HepG2 (cell line): Measurements from ENCODE around the gene DNAJC5.

Experiments used
- CHD2 ChIP-seq: IDR thresholded peaks from 2 replicates; pipeline ENCODE4 v1.6.1; 2011; ENCODE audit warnings: low read depth, low read length, improper control_type of control experiment
- ELF1 ChIP-seq: sonication (generic); formaldehyde crosslinking; IDR thresholded peaks from 2 replicates; pipeline ENCODE4 v1.4.0; 2020; ENCODE audit warnings: missing genetic modification reagents
- EP300 ChIP-seq, 3 experiments: sonication (generic) in 1 of 3; formaldehyde crosslinking in 1 of 3; IDR thresholded peaks; 2 replicates each; pipeline versions ENCODE4 v1.5.1 to v1.6.1; 2011 to 2020; ENCODE audit warnings: low read depth in 2 of 3, low read length in 2 of 3, borderline replicate concordance in 1 of 3, improper control_type of control experiment in 1 of 3, mild to moderate bottlenecking in 1 of 3, missing genetic modification reagents in 1 of 3, moderate library complexity in 1 of 3
- JUN ChIP-seq: sonication (generic); formaldehyde crosslinking; IDR thresholded peaks from 2 replicates; pipeline ENCODE4 v1.4.0; 2020; ENCODE audit warnings: mild to moderate bottlenecking, missing genetic modification reagents
- NR2F2 ChIP-seq: IDR thresholded peaks from 2 replicates; pipeline ENCODE4 v1.6.1; 2012; ENCODE audit warnings: low read depth, inconsistent platforms, borderline replicate concordance
- RAD21 ChIP-seq: fragments of 450-650 bp; formaldehyde crosslinking; IDR thresholded peaks from 2 replicates; pipeline ENCODE4 v1.5.0; 2020; ENCODE audit warnings: mild to moderate bottlenecking
- TBP ChIP-seq: sonication (generic); formaldehyde crosslinking; IDR thresholded peaks from 2 replicates; pipeline ENCODE4 v1.5.0; 2020; ENCODE audit warnings: missing genetic modification reagents
- TSC22D2 ChIP-seq: sonication (generic); formaldehyde crosslinking; IDR thresholded peaks from 2 replicates; pipeline ENCODE4 v1.5.1; 2020; ENCODE audit warnings: missing genetic modification reagents, mild to moderate bottlenecking, borderline replicate concordance
- TF ChIP-seq, protein P1 (sequence below): sonication (generic); formaldehyde crosslinking; IDR thresholded peaks from 2 replicates; pipeline ENCODE4 v1.9.0; 2021; ENCODE audit warnings: missing genetic modification reagents, borderline replicate concordance

- TF ChIP-seq JUN: no peak
- TF ChIP-seq TSC22D2 (CRISPR knock-in tag): no peak
- TF ChIP-seq ELF1 (CRISPR knock-in tag): no peak
- TF ChIP-seq TBP (CRISPR knock-in tag): no peak
- TF ChIP-seq RAD21 (CRISPR knock-in tag): no peak
- TF ChIP-seq CHD2: no peak
- no peak for TF ChIP-seq NR2F2
- TF ChIP-seq EP300 (IDR thresholded peaks at IDR 0.05; ENCODE audit: low read depth in 2 of 2, low read length in 2 of 2): no peak
- TF ChIP-seq EP300 (CRISPR knock-in tag; IDR thresholded peaks at IDR 0.05; ENCODE audit: borderline replicate concordance): no peak
- TF ChIP-seq, protein P1, sequence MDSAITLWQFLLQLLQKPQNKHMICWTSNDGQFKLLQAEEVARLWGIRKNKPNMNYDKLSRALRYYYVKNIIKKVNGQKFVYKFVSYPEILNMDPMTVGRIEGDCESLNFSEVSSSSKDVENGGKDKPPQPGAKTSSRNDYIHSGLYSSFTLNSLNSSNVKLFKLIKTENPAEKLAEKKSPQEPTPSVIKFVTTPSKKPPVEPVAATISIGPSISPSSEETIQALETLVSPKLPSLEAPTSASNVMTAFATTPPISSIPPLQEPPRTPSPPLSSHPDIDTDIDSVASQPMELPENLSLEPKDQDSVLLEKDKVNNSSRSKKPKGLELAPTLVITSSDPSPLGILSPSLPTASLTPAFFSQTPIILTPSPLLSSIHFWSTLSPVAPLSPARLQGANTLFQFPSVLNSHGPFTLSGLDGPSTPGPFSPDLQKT: no peak
Measured at GRCh38 chr20:63953764-63954429, 59.0 kb downstream of the DNAJC5 start.
